K562 (cell line): Measurements from ENCODE around the gene ATP6V0C. TPM values are rescaled to one million over a fixed set of nuclear protein-coding genes. Genes with fewer than 3 reads are reported as not detected.
A peak's percentile ranks its signal among the peaks of the same experiment; 100 is the strongest.

ENCODE experiments used
- ELF4 ChIP-seq: fragments of 450-650 bp; formaldehyde crosslinking; IDR thresholded peaks from 2 replicates; pipeline ENCODE4 v1.4.0; 2022; ENCODE audit warnings: missing genetic modification characterization
- ELK1 ChIP-seq: sonication (generic); formaldehyde crosslinking; IDR thresholded peaks from 2 replicates; pipeline ENCODE4 v1.8.1; 2022; ENCODE audit warnings: missing genetic modification reagents
- FIP1L1 ChIP-seq: fragments of 200-400 bp; formaldehyde crosslinking; IDR thresholded peaks from 2 replicates; pipeline ENCODE4 v1.6.1; 2018; ENCODE audit warnings: mild to moderate bottlenecking, low read depth, low read length; ENCODE audit not compliant: poor library complexity, severe bottlenecking
- IFI16 ChIP-seq: fragments of 250-450 bp; sonication (Bioruptor Pico); IDR thresholded peaks from 2 replicates; pipeline ENCODE4 v2.1.2; 2022; ENCODE audit warnings: mild to moderate bottlenecking, inconsistent platforms
- L3MBTL2 ChIP-seq: fragments of 450-650 bp; IDR thresholded peaks from 2 replicates; pipeline ENCODE4 v1.6.1; 2016; ENCODE audit warnings: mild to moderate bottlenecking, moderate library complexity
- MLLT1 ChIP-seq, 2 experiments: fragments of 450-650 bp; IDR thresholded peaks; 2 replicates each; pipeline ENCODE4 v1.6.1; 2016
- POLR2G ChIP-seq: fragments of 200-400 bp; formaldehyde crosslinking; IDR thresholded peaks from 2 replicates; pipeline ENCODE4 v1.6.1; 2017; ENCODE audit warnings: low read depth, mild to moderate bottlenecking, antibody characterized with exemption, low read length, moderate library complexity
- POU5F1 ChIP-seq: fragments of 150-350 bp; IDR thresholded peaks from 2 replicates; pipeline ENCODE4 v1.6.1; 2014; ENCODE audit warnings: borderline replicate concordance, low read length, low read depth, mild to moderate bottlenecking; ENCODE audit not compliant: partially characterized antibody
- RCOR1 ChIP-seq, 2 experiments: IDR thresholded peaks; 2 replicates each; pipeline ENCODE4 v1.6.1; 2012; ENCODE audit warnings: low read depth in 2 of 2, low read length in 2 of 2, borderline replicate concordance in 1 of 2, improper control_type of control experiment in 1 of 2
- ZNF518B ChIP-seq: fragments of 250-450 bp; sonication (Bioruptor Pico); IDR thresholded peaks from 2 replicates; pipeline ENCODE4 v1.5.0; 2021; ENCODE audit warnings: mild to moderate bottlenecking, moderate library complexity
- polyA plus RNA-seq, 8 experiments: library from polyadenylated mRNA; depleted of rRNA in 4 of 8; stranded (reverse) in 5 of 8; unstranded in 3 of 8; fragments of >200 nt; fragmentation: Nextera tagmentation in 2 of 8; fragmentation: Illumina TruSeq in 1 of 8; extraction: Ambion mirVana in 2 of 8; extraction: Trizol in 1 of 8; gene quantifications; 2 replicates each; pipeline versions ENCODE4 v1.2.1 to v1.2.3, GENCODE V29; 2011 to 2014; ENCODE audit warnings: inconsistent platforms in 1 of 8, missing spikeins in 1 of 8
- total RNA-seq, 7 experiments: library from RNA; depleted of rRNA in 6 of 7; stranded (reverse); fragments of >200 nt in 6 of 7; fragmentation: Illumina TruSeq in 2 of 7; extraction: Trizol in 2 of 7; gene quantifications; 2 replicates each; pipeline versions ENCODE4 v1.2.1 to v1.2.3, GENCODE V29; 2011 to 2021; ENCODE audit warnings: low replicate concordance in 1 of 7
- TF ChIP-seq, protein P1 (sequence below), 2 experiments: IDR thresholded peaks; 2 replicates each; pipeline ENCODE4 v1.6.1; 2011; ENCODE audit warnings: borderline replicate concordance in 1 of 2, control low read depth in 1 of 2, low read depth in 1 of 2, low read length in 1 of 2, mild to moderate bottlenecking in 1 of 2, mixed read lengths in 1 of 2, moderate library complexity in 1 of 2; ENCODE audit not compliant: insufficient read depth in 1 of 2, insufficient read length in 1 of 2, poor library complexity in 1 of 2, severe bottlenecking in 1 of 2; ENCODE audit errors: extremely low read depth in 1 of 2
- TF ChIP-seq, protein P2 (sequence below): sonication (generic); formaldehyde crosslinking; IDR thresholded peaks from 2 replicates; pipeline ENCODE4 v1.8.1; 2023; ENCODE audit warnings: mild to moderate bottlenecking, missing genetic modification reagents
- TF ChIP-seq, protein P3 (sequence below): sonication (generic); formaldehyde crosslinking; IDR thresholded peaks from 2 replicates; pipeline ENCODE4 v1.4.0; 2020; ENCODE audit warnings: mild to moderate bottlenecking, missing genetic modification reagents

ATP6V0C gene
- total and polyA plus RNA-seq, 9 of the 15 experiments (the other 6 are each of a cell fraction or from before 2014, with no cell fraction given) = 2.9 to 228 (median 22.7) TPM

DNA sequence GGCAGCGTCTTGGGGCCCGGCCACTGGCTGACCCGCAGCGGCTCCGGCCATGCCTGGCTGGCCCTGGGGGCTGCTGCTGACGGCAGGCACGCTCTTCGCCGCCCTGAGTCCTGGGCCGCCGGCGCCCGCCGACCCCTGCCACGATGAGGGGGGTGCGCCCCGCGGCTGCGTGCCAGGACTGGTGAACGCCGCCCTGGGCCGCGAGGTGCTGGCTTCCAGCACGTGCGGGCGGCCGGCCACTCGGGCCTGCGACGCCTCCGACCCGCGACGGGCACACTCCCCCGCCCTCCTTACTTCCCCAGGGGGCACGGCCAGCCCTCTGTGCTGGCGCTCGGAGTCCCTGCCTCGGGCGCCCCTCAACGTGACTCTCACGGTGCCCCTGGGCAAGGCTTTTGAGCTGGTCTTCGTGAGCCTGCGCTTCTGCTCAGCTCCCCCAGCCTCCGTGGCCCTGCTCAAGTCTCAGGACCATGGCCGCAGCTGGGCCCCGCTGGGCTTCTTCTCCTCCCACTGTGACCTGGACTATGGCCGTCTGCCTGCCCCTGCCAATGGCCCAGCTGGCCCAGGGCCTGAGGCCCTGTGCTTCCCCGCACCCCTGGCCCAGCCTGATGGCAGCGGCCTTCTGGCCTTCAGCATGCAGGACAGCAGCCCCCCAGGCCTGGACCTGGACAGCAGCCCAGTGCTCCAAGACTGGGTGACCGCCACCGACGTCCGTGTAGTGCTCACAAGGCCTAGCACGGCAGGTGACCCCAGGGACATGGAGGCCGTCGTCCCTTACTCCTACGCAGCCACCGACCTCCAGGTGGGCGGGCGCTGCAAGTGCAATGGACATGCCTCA lies 41.9 kb upstream of the ATP6V0C start (continued):
- TF ChIP-seq MLLT1 (IDR thresholded peaks at IDR 0.05) (no peak), POLR2G (peak; percentile 33; the same call in 1 of the 2 replicates), L3MBTL2 (no peak), ELF4 (CRISPR knock-in tag) (no peak), ELK1 (CRISPR knock-in tag) (no peak), IFI16 (no peak), ZNF518B (CRISPR knock-in tag) (no peak), POU5F1 (no peak), FIP1L1 (no peak), RCOR1 (IDR thresholded peaks at IDR 0.05; ENCODE audit: borderline replicate concordance in 1 of 2, low read depth in 2 of 2, low read length in 2 of 2) (no peak)
- TF ChIP-seq, protein P1, sequence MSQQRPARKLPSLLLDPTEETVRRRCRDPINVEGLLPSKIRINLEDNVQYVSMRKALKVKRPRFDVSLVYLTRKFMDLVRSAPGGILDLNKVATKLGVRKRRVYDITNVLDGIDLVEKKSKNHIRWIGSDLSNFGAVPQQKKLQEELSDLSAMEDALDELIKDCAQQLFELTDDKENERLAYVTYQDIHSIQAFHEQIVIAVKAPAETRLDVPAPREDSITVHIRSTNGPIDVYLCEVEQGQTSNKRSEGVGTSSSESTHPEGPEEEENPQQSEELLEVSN (IDR thresholded peaks at IDR 0.05; ENCODE audit: borderline replicate concordance in 1 of 2, extremely low read depth in 1 of 2, insufficient read depth in 1 of 2, insufficient read length in 1 of 2, low read depth in 1 of 2, low read length in 1 of 2, poor library complexity in 1 of 2, severe bottlenecking in 1 of 2) = peak in 1 of 2 experiments; percentile 5
- TF ChIP-seq, protein P2, sequence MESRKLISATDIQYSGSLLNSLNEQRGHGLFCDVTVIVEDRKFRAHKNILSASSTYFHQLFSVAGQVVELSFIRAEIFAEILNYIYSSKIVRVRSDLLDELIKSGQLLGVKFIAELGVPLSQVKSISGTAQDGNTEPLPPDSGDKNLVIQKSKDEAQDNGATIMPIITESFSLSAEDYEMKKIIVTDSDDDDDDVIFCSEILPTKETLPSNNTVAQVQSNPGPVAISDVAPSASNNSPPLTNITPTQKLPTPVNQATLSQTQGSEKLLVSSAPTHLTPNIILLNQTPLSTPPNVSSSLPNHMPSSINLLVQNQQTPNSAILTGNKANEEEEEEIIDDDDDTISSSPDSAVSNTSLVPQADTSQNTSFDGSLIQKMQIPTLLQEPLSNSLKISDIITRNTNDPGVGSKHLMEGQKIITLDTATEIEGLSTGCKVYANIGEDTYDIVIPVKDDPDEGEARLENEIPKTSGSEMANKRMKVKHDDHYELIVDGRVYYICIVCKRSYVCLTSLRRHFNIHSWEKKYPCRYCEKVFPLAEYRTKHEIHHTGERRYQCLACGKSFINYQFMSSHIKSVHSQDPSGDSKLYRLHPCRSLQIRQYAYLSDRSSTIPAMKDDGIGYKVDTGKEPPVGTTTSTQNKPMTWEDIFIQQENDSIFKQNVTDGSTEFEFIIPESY (CRISPR knock-in tag) = peak; percentile 87
- TF ChIP-seq, protein P3, sequence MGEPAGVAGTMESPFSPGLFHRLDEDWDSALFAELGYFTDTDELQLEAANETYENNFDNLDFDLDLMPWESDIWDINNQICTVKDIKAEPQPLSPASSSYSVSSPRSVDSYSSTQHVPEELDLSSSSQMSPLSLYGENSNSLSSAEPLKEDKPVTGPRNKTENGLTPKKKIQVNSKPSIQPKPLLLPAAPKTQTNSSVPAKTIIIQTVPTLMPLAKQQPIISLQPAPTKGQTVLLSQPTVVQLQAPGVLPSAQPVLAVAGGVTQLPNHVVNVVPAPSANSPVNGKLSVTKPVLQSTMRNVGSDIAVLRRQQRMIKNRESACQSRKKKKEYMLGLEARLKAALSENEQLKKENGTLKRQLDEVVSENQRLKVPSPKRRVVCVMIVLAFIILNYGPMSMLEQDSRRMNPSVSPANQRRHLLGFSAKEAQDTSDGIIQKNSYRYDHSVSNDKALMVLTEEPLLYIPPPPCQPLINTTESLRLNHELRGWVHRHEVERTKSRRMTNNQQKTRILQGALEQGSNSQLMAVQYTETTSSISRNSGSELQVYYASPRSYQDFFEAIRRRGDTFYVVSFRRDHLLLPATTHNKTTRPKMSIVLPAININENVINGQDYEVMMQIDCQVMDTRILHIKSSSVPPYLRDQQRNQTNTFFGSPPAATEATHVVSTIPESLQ (CRISPR knock-in tag) = no peak
